ENCODE data around the gene F13A1.

DNA sequence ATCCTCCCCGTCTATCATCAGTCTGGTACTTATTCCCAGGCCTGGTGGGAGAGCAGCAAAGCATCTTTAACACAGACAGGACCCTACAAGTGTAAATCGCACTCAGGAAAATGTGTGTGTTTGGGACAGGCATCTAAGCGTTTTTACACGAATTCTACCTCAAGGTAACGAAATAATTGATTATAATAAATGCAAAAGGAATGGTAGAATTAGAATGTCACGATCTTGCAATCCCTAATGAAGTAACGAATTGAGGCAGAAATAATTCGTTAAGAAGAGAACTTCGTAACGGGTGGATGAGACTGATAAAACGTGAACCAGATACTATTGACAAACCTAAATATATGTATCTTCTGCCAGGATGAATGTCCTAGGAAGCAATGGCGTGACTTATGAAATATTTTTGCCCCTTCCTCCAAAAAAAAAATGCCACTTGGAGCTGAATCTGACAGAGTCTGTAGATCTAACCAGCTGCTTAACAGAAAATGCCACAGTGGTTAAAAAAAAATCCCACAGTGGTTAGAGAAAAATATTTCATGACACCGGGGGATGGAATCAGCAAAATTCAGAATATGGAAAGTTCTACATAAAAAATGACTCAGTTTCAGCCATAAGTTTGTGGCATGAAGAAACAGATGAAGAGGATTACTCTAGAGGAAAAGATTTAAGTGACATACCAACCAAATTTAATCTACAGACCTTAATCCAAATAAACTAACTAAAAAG, 68.7 kb downstream of the F13A1 start:
- TF ChIP-seq POLR2A (IDR thresholded peaks at IDR 0.05) = no peak
- TF ChIP-seq, protein P1, sequence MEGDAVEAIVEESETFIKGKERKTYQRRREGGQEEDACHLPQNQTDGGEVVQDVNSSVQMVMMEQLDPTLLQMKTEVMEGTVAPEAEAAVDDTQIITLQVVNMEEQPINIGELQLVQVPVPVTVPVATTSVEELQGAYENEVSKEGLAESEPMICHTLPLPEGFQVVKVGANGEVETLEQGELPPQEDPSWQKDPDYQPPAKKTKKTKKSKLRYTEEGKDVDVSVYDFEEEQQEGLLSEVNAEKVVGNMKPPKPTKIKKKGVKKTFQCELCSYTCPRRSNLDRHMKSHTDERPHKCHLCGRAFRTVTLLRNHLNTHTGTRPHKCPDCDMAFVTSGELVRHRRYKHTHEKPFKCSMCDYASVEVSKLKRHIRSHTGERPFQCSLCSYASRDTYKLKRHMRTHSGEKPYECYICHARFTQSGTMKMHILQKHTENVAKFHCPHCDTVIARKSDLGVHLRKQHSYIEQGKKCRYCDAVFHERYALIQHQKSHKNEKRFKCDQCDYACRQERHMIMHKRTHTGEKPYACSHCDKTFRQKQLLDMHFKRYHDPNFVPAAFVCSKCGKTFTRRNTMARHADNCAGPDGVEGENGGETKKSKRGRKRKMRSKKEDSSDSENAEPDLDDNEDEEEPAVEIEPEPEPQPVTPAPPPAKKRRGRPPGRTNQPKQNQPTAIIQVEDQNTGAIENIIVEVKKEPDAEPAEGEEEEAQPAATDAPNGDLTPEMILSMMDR (IDR thresholded peaks at IDR 0.05) = no peak
